Type B pancreatic cell (in vitro differentiated cells): Measurements from ENCODE around the gene MAS1. TPM values are rescaled to one million over a fixed set of nuclear protein-coding genes. Genes with fewer than 3 reads are reported as not detected.

Experiments used
- DNase-seq: peaks from one replicate; pipeline ENCODE4 v3.0.0; 2021; ENCODE audit warnings: mixed read lengths; ENCODE audit not compliant: unreplicated experiment; ENCODE audit errors: extremely low spot score
- H3K27ac Mint-ChIP-seq: 2 replicates; pipeline ENCODE4 v1.8.0; 2021; ENCODE audit warnings: mild to moderate bottlenecking, mixed read lengths
- H3K27me3 Mint-ChIP-seq: 2 replicates; pipeline ENCODE4 v1.8.0; 2021; ENCODE audit warnings: mixed read lengths
- H3K36me3 Mint-ChIP-seq: 2 replicates; pipeline ENCODE4 v1.8.0; 2021; ENCODE audit warnings: mixed read lengths
- H3K4me1 Mint-ChIP-seq: one replicate; pipeline ENCODE4 v1.8.0; 2021; ENCODE audit warnings: mixed read lengths; ENCODE audit not compliant: unreplicated experiment
- H3K4me3 Mint-ChIP-seq: 2 replicates; pipeline ENCODE4 v1.8.0; 2021; ENCODE audit warnings: mild to moderate bottlenecking, mixed read lengths
- H3K9me3 Mint-ChIP-seq: 2 replicates; pipeline ENCODE4 v1.8.0; 2021; ENCODE audit warnings: mixed read lengths
- CTCF ChIP-seq: fragments of 200-600 bp; sonication (generic); conservative IDR thresholded peaks from 2 replicates; pipeline ENCODE4 v1.5.0; 2021; ENCODE audit warnings: antibody characterized with exemption, mild to moderate bottlenecking
- total RNA-seq: library from RNA; stranded (reverse); gene quantifications from 2 replicates; pipeline ENCODE4 v1.2.1, GENCODE V29; 2021; ENCODE audit warnings: low replicate concordance

Gene MAS1
- total RNA-seq, 1 donor from 2014 or later, result not detected

GRCh38 chr6:159935065-159935464 is 44.3 kb downstream of the MAS1 start:
- H3K4me1 Mint-ChIP-seq, result no peaks in the 10 kb centered on the region
- peaks cover 4% of the 10 kb centered on the region for H3K9me3 Mint-ChIP-seq
- H3K36me3 Mint-ChIP-seq, result peaks cover 4% of the 10 kb centered on the region
- TF ChIP-seq CTCF, result no peak
- peaks cover 40% of the 10 kb centered on the region for H3K27me3 Mint-ChIP-seq
- no peak overlapping the region for H3K27ac Mint-ChIP-seq
- no peak for DNase-seq
- H3K4me3 Mint-ChIP-seq, result no peak overlapping the region

DNA sequence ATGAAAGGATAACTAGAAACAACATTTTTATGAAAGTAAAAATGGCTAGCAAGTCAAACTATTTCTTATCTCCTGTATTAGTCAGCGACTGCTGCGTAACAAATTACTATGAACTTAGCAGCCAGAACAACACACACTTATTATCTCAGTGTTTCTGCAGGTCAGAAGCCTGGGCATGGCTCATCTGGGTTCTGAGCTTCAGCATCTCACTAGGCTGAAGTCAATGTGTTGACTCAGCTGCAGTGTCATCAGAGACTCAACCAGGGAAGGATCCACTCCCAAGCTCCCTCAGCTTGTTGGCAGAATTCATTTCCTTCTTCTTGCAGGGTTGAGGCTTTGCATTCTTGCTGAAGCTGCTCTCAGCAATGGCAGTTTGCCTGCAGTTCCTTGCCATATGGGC is 44.8 kb downstream of the MAS1 start:
- no peaks in the 10 kb centered on the region for H3K4me1 Mint-ChIP-seq
- DNase-seq, result no peak
- H3K4me3 Mint-ChIP-seq, result no peak overlapping the region
- peaks cover 4% of the 10 kb centered on the region for H3K36me3 Mint-ChIP-seq
- peaks cover 4% of the 10 kb centered on the region for H3K9me3 Mint-ChIP-seq
- TF ChIP-seq CTCF, result no peak
- no peak overlapping the region for H3K27ac Mint-ChIP-seq
- peaks cover 40% of the 10 kb centered on the region for H3K27me3 Mint-ChIP-seq

DNA sequence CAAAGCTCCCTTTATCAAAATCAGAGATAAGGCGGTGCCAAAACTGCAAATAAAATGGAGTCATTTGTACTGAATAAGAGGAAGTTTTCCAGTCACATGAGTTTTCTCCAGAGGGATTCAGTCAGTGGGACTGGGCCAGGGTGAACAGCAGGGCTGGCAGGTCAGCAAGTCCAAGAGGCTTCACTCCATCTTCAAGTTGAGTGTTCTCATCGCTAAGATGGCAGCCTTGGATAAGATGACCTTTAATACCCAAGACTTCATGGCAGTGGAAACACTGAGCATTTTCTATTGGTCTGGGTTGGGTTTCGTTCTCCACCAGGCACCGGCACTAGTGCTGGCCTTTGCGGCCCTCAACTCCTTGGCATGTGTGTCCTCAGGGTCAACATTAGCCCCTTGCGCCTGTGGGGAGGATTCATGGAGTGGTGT is 48.8 kb downstream of the MAS1 start:
- Mint-ChIP-seq H3K9me3 (peaks cover 4% of the 10 kb centered on the region), H3K36me3 (peaks cover 4% of the 10 kb centered on the region), H3K27me3 (peaks cover 25% of the 10 kb centered on the region), H3K4me1 (no peaks in the 10 kb centered on the region), H3K4me3 (no peak overlapping the region), H3K27ac (no peak overlapping the region)
- no peak for TF ChIP-seq CTCF
- no peak for DNase-seq

Other genes starting within 250 kb of the MAS1 start
- 78.1 and 100 TPM in 2 replicates for gene SOD2, start 197.7 kb upstream of the MAS1 start, total RNA-seq
- gene WTAP, start 163.5 kb upstream of the MAS1 start, total RNA-seq, result 96.9 and 108 TPM in 2 replicates
- gene ACAT2, start 128.9 kb upstream of the MAS1 start, total RNA-seq, result 38.4 and 67.4 TPM in 2 replicates
- 206 and 235 TPM in 2 replicates for gene TCP1, start 101.4 kb upstream of the MAS1 start, total RNA-seq
- gene MRPL18, start 100.5 kb upstream of the MAS1 start, total RNA-seq, result 59.1 and 65.2 TPM in 2 replicates
- 0.17 TPM in 1 of 2 replicates, not detected in the other for gene PNLDC1, start 90.7 kb upstream of the MAS1 start, total RNA-seq
- gene IGF2R, start 78.1 kb downstream of the MAS1 start, total RNA-seq, result 79.8 and 95.5 TPM in 2 replicates
- 1.2 and 3.0 TPM in 2 replicates for gene SLC22A1, start 230.8 kb downstream of the MAS1 start, total RNA-seq